HCT116 (cell line): ENCODE measurements around the gene LGALS7.

Experiments
- POLR2AphosphoS5 ChIP-seq: IDR thresholded peaks from 2 replicates; pipeline ENCODE4 v1.6.1; 2011; ENCODE audit warnings: mild to moderate bottlenecking, low read depth, low read length, moderate library complexity
- ZNF274 ChIP-seq: fragments of 200-500 bp; sonication (Bioruptor generic); IDR thresholded peaks from 2 replicates; pipeline ENCODE4 v1.6.1; 2014; ENCODE audit warnings: mild to moderate bottlenecking, low read depth, low read length, inconsistent platforms
- TF ChIP-seq, protein P1 (sequence below), 3 experiments: fragments of 200-600 bp in 1 of 3; sonication (generic) in 1 of 3; IDR thresholded peaks in 2 of 3; conservative IDR thresholded peaks in 1 of 3; 2 replicates each; pipeline ENCODE4 v1.5.1; 2012 to 2017; ENCODE audit warnings: low read depth in 2 of 3, low read length in 2 of 3, antibody characterized with exemption in 1 of 3, borderline replicate concordance in 1 of 3, control low read depth in 1 of 3, mild to moderate bottlenecking in 1 of 3, mixed read lengths in 1 of 3, mixed run types in 1 of 3, moderate library complexity in 1 of 3; ENCODE audit not compliant: insufficient read depth in 1 of 3

DNA sequence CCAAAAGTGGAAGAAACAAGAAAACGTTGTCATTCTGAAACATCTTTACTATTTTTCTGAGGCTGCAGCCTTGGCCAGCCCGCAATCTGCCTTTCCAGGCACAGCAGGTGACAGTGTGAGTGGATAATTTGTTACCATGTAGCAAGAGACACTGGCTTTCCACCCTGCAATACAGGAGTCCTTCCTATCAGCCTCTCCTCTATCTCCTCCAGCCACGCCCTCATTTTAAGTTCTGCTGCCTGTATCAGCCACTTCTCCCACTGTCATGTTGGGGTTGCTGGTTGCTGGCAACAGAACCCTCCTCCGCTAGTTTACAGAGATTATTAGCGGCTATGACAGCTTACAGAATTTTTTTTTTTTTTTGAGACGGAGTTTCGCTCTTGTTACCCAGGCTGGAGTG, 7.7 kb upstream of the LGALS7 start:
- TF ChIP-seq POLR2AphosphoS5 = no peak
- TF ChIP-seq, protein P1, sequence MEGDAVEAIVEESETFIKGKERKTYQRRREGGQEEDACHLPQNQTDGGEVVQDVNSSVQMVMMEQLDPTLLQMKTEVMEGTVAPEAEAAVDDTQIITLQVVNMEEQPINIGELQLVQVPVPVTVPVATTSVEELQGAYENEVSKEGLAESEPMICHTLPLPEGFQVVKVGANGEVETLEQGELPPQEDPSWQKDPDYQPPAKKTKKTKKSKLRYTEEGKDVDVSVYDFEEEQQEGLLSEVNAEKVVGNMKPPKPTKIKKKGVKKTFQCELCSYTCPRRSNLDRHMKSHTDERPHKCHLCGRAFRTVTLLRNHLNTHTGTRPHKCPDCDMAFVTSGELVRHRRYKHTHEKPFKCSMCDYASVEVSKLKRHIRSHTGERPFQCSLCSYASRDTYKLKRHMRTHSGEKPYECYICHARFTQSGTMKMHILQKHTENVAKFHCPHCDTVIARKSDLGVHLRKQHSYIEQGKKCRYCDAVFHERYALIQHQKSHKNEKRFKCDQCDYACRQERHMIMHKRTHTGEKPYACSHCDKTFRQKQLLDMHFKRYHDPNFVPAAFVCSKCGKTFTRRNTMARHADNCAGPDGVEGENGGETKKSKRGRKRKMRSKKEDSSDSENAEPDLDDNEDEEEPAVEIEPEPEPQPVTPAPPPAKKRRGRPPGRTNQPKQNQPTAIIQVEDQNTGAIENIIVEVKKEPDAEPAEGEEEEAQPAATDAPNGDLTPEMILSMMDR (IDR thresholded peaks at IDR 0.05 in 2 of 3, conservative IDR thresholded peaks at IDR 0.05 in 1 of 3; ENCODE audit: borderline replicate concordance in 1 of 3, insufficient read depth in 1 of 3, low read depth in 2 of 3, low read length in 2 of 3) = no peak
- TF ChIP-seq ZNF274 = no peak
